Measurements from ENCODE around the gene POLG2.

The POLG2 gene

DNA sequence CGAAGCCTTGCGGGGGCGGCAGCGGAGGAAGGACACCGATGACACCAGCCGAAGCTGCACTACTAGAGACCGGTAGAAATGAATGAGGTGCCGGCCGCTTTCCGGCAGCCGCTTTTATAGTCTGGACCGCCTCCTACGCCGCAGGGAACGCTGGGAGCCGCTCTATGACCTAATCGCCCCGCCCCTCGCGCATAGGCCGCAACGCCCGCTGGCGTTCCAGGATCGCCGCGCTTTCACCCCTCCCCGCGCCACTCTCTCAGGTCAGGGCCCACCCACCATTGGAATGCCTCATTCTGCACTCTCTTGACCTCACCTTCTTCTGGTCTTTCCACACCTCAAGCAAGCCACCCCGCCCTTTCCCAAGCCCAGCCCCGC, 9.3 kb upstream of the POLG2 start, which contains the start of gene DDX5:
TSS of gene DDX5 (minus strand) at position 89 of the 375 bp plus-strand sequence. CDS start 170 bp downstream, outside the sequence.
- no peak for TF ChIP-seq CTCF (IDR thresholded peaks at IDR 0.05; ENCODE audit: extremely low read depth, missing control alignments)
- peak; percentile 94 for DNase-seq (ENCODE audit: low spot score)

DNA sequence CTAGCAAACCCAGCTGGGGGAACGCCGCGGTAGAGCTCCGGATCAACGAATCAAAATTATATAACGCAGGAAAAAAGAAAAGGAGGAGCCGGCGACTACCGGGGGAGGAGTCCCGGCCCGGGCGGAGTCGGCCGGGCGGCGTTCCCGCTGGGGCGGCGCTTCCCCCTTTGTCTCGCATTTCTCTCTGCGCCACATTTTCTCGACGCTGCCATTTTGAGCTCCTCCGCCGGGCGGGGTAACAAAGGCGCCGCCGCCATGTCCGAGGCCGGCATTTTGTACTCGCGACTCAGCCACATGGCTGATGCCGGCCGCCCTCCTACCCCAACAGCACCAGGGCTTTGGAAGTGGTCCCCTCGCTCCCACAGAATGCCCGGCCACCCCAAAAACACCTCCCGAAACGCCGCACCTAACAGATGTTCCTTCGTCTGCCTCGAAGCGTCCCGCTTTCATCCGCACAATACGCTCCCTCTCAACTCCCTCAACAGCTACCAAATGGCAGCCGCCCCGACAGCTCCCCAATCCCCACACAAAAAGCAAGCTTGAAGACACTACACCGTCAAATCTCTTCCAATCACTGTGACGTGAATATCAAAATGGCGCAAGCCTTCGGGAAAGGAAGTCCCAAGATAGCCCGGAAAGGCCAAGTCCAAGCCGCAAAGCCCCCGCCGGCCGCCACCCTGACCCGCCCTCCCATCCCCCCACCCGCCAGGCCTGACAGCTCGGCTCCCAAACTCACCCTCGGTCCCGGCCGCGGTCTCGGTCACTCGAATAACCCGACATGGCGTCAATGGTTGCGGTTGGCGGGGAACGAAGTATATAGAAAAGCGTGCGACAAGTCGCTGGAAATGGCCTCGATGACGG, 8.7 kb upstream of the POLG2 start:
- no peak for TF ChIP-seq CTCF (IDR thresholded peaks at IDR 0.05; ENCODE audit: extremely low read depth, missing control alignments)
- peak; percentile 83 for DNase-seq (ENCODE audit: low spot score)

DNA sequence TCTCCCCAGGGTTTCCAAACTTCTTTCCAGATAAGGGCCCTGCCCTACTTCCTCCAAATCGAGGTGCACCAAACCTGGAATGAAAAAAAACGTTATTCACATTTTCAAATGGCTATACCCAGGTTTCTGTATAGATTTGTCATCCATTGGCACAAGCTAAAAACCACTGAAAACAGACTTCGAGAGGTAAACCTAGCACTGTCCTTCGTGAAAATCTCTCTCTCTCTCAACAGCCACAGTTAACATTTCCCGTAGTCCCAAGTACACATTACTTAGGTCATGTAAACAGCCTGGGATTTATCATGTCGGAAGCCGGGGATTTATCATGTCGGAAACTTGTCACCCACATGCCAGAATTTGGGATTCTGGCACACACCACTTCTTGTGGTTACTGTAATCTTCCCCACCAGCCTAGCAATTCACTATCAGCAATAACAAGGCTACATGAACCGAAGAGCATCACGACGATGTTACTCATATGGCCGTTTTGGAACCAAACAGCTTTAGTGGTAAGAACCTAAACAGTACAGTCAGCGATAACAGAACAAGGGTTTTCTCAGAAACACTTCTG, 8.0 kb upstream of the POLG2 start:
- DNase-seq (ENCODE audit: low spot score) = no peak
- no peak for TF ChIP-seq CTCF (IDR thresholded peaks at IDR 0.05; ENCODE audit: extremely low read depth, missing control alignments)

GRCh38 chr17:64503821-64504768, 7.2 kb upstream of the POLG2 start:
- no peak for DNase-seq (ENCODE audit: low spot score)
- TF ChIP-seq CTCF (IDR thresholded peaks at IDR 0.05; ENCODE audit: extremely low read depth, missing control alignments) = no peak

GRCh38 chr17:64503341-64503740, 6.5 kb upstream of the POLG2 start:
- no peak for DNase-seq (ENCODE audit: low spot score)
- TF ChIP-seq CTCF (IDR thresholded peaks at IDR 0.05; ENCODE audit: extremely low read depth, missing control alignments) = no peak

- no peak for DNase-seq (ENCODE audit: low spot score)
- TF ChIP-seq CTCF (IDR thresholded peaks at IDR 0.05; ENCODE audit: extremely low read depth, missing control alignments) = no peak
Measured at GRCh38 chr17:64502809-64503208, 6.0 kb upstream of the POLG2 start.

All from GM20000 (cell line).